OCI-LY3 (cell line): Measurements from ENCODE around the gene FOCAD.

ENCODE experiments used
- H2AFZ ChIP-seq: fragments of 200-600, 300-600 bp; shearing (Covaris generic); 2 replicates; pipeline ENCODE4 v1.6.0; 2014; ENCODE audit warnings: antibody characterized with exemption, low read depth, low read length
- H3K27ac ChIP-seq: fragments of 200-600, 300-600 bp; sonication (generic); 2 replicates; pipeline ENCODE4 v1.5.1; 2014; ENCODE audit warnings: mild to moderate bottlenecking, low read length, moderate library complexity, mixed read lengths
- H3K27me3 ChIP-seq: fragments of 200-600, 300-600 bp; sonication (generic); 2 replicates; pipeline ENCODE4 v1.6.1; 2014; ENCODE audit warnings: low read depth, low read length, mixed read lengths
- H3K36me3 ChIP-seq: fragments of 200-600, 300-600 bp; sonication (generic); replicated peaks from 2 replicates; pipeline ENCODE3; 2014; ENCODE audit warnings: low read depth, low read length, mixed read lengths
- H3K4me1 ChIP-seq: fragments of 300-600, 200-600 bp; sonication (generic); 2 replicates; pipeline ENCODE4 v1.6.1; 2014; ENCODE audit warnings: low read length, mixed read lengths
- H3K4me2 ChIP-seq: fragments of 200-600, 300-600 bp; sonication (generic); 2 replicates; pipeline ENCODE4 v1.6.1; 2014; ENCODE audit warnings: low read length, mixed read lengths
- H3K4me3 ChIP-seq: fragments of 300-600, 200-600 bp; sonication (generic); 2 replicates; pipeline ENCODE4 v1.5.1; 2014; ENCODE audit warnings: antibody characterized with exemption, mild to moderate bottlenecking, low read length, moderate library complexity
- H3K79me2 ChIP-seq: fragments of 300-600, 200-600 bp; shearing (Covaris generic); 2 replicates; pipeline ENCODE4 v1.6.1; 2014; ENCODE audit warnings: mild to moderate bottlenecking, low read length, mixed read lengths
- H3K9ac ChIP-seq: fragments of 300-600, 200-600 bp; shearing (Covaris generic); 2 replicates; pipeline ENCODE4 v1.6.0; 2014; ENCODE audit warnings: mild to moderate bottlenecking, low read length, moderate library complexity
- H3K9me3 ChIP-seq: fragments of 200-600, 300-600 bp; shearing (Covaris generic); 2 replicates; pipeline ENCODE4 v1.6.1; 2014; ENCODE audit warnings: low read length, mixed read lengths; ENCODE audit not compliant: insufficient read depth
- H4K20me1 ChIP-seq: fragments of 200-600, 300-600 bp; sonication (generic); 2 replicates; pipeline ENCODE4 v1.6.1; 2016; ENCODE audit warnings: low read length, mixed read lengths; ENCODE audit not compliant: insufficient read depth
- CTCF ChIP-seq: fragments of 200-600, 300-600 bp; sonication (generic); IDR thresholded peaks from 2 replicates; pipeline ENCODE4 v1.5.1; 2014; ENCODE audit warnings: antibody characterized with exemption, low read length, low read depth
- EZH2phosphoT487 ChIP-seq: fragments of 200-600 bp; shearing (Covaris generic); IDR thresholded peaks from 2 replicates; pipeline ENCODE4 v1.6.1; 2018; ENCODE audit warnings: antibody characterized with exemption, mixed run types, low read depth

FOCAD gene

GRCh38 chr9:20684035-20684874 is at the start of gene FOCAD:
TSS of gene FOCAD (plus strand) at chr9:20684259. CDS start at chr9:20715354, 31,095 bp downstream.
- peaks cover 10% of the 10 kb centered on the region for H3K4me1 ChIP-seq
- TF ChIP-seq CTCF (no peak), EZH2phosphoT487 (no peak)
- H3K27me3 ChIP-seq: no peaks in the 10 kb centered on the region
- H2AFZ ChIP-seq: peak within 1 kb of the TSS; percentile 91
- no peaks in the 10 kb centered on the region for H3K9me3 ChIP-seq
- no peaks in the 10 kb centered on the region for H4K20me1 ChIP-seq
- peaks cover 30% of the 10 kb centered on the region for H3K79me2 ChIP-seq
- H3K4me2 ChIP-seq: peak within 1 kb of the TSS; percentile 93
- H3K4me3 ChIP-seq: peak within 1 kb of the TSS; percentile 97
- H3K9ac ChIP-seq: peak within 1 kb of the TSS; percentile 87
- peak within 1 kb of the TSS; percentile 35 for H3K27ac ChIP-seq
- H3K36me3 ChIP-seq: no peaks in the 10 kb centered on the region

GRCh38 chr9:20634895-20635294 is 49.2 kb upstream of the FOCAD start:
- H2AFZ ChIP-seq: no peak overlapping the region
- H3K79me2 ChIP-seq: no peaks in the 10 kb centered on the region
- no peak overlapping the region for H3K4me3 ChIP-seq
- no peaks in the 10 kb centered on the region for H3K9me3 ChIP-seq
- no peak for TF ChIP-seq EZH2phosphoT487
- no peak for TF ChIP-seq CTCF
- no peaks in the 10 kb centered on the region for H4K20me1 ChIP-seq
- peaks cover 25% of the 10 kb centered on the region for H3K27me3 ChIP-seq
- no peaks in the 10 kb centered on the region for H3K4me1 ChIP-seq
- no peaks in the 10 kb centered on the region for H3K36me3 ChIP-seq
- H3K27ac ChIP-seq: no peak overlapping the region
- no peak overlapping the region for H3K9ac ChIP-seq
- H3K4me2 ChIP-seq: no peak overlapping the region

GRCh38 chr9:20636888-20637440 is 47.1 kb upstream of the FOCAD start:
- H4K20me1 ChIP-seq: no peaks in the 10 kb centered on the region
- no peak overlapping the region for H3K9ac ChIP-seq
- H3K79me2 ChIP-seq: no peaks in the 10 kb centered on the region
- H3K4me1 ChIP-seq: peaks cover 4% of the 10 kb centered on the region; the same call in 1 of the 2 replicates
- H3K27ac ChIP-seq: no peak overlapping the region
- no peaks in the 10 kb centered on the region for H3K9me3 ChIP-seq
- H3K36me3 ChIP-seq: no peaks in the 10 kb centered on the region
- H3K4me2 ChIP-seq: no peak overlapping the region
- no peak overlapping the region for H3K4me3 ChIP-seq
- TF ChIP-seq EZH2phosphoT487 (no peak), CTCF (no peak)
- no peak overlapping the region for H2AFZ ChIP-seq
- peaks cover 6% of the 10 kb centered on the region; the same call in 1 of the 2 replicates for H3K27me3 ChIP-seq

- peak overlapping the region; percentile 15; the same call in 1 of the 2 replicates for H3K4me2 ChIP-seq
- no peaks in the 10 kb centered on the region for H4K20me1 ChIP-seq
- TF ChIP-seq EZH2phosphoT487 (no peak), CTCF (no peak)
- peaks cover 4% of the 10 kb centered on the region; the same call in 1 of the 2 replicates for H3K4me1 ChIP-seq
- no peak overlapping the region for H3K9ac ChIP-seq
- 0 out of 2 replicates have a peak, but pooled peaks cover 3% of the 10 kb centered on the region for H3K27me3 ChIP-seq
- H3K27ac ChIP-seq: no peak overlapping the region
- peak overlapping the region; percentile 41; the same call in 1 of the 2 replicates for H2AFZ ChIP-seq
- no peak overlapping the region for H3K4me3 ChIP-seq
- H3K36me3 ChIP-seq: no peaks in the 10 kb centered on the region
- no peaks in the 10 kb centered on the region for H3K9me3 ChIP-seq
- H3K79me2 ChIP-seq: no peaks in the 10 kb centered on the region
Measured at GRCh38 chr9:20640331-20641187, 43.5 kb upstream of the FOCAD start.
